DMS53 treated with DMSO at 0.1 percent for 48 hours (cell line): ENCODE measurements around the gene RBM42.
A peak's percentile ranks its signal among the peaks of the same experiment; 100 is the strongest.
"Not testable (repeated sequence)": the region's sequence is repeated elsewhere in the genome, so short reads cannot be mapped to it uniquely, and the experiment has no call there.

Experiments
- DNase-seq: peaks from one replicate; lab custom pipeline; 2025; ENCODE audit not compliant: unreplicated experiment; lab: John Stamatoyannopoulos, UW

RBM42 gene

GRCh38 chr19:35628565-35629331 is at the start of gene RBM42:
RBM42 (plus strand) TSS chr19:35629036; CDS start chr19:35629154, 118 bp downstream.
- DNase-seq: peak; percentile 97

- no peak for DNase-seq
Observed at GRCh38 chr19:35582760-35583159, 46.1 kb upstream of the RBM42 start.

GRCh38 chr19:35585848-35586247 is 43.0 kb upstream of the RBM42 start, which contains the start of gene PMIS2:
PMIS2 (plus strand) TSS chr19:35586173; CDS start chr19:35586260, 87 bp downstream.
- no peak for DNase-seq

GRCh38 chr19:35587321-35587720 is 41.5 kb upstream of the RBM42 start:
- no peak for DNase-seq

GRCh38 chr19:35590875-35591274 is 38.0 kb upstream of the RBM42 start:
- no peak for DNase-seq

- DNase-seq: peak; percentile 44
Observed at GRCh38 chr19:35592226-35592625, 36.6 kb upstream of the RBM42 start.

GRCh38 chr19:35595026-35595425 is 33.8 kb upstream of the RBM42 start:
- not testable (repeated sequence) for DNase-seq

- DNase-seq: no peak
Observed at GRCh38 chr19:35595928-35596327, 32.9 kb upstream of the RBM42 start.

GRCh38 chr19:35596366-35596999 is 32.4 kb upstream of the RBM42 start:
- DNase-seq: no peak

GRCh38 chr19:35601971-35602370 is 26.9 kb upstream of the RBM42 start:
- no peak for DNase-seq

GRCh38 chr19:35604436-35604835 is 24.4 kb upstream of the RBM42 start:
- DNase-seq: not testable (repeated sequence)

GRCh38 chr19:35607170-35607569 is 21.7 kb upstream of the RBM42 start:
- not testable (repeated sequence) for DNase-seq

- DNase-seq: no peak
Observed at GRCh38 chr19:35607661-35608060, 21.2 kb upstream of the RBM42 start.

GRCh38 chr19:35608251-35608650 is 20.6 kb upstream of the RBM42 start:
- DNase-seq: no peak

- DNase-seq: no peak
Observed at GRCh38 chr19:35609851-35610353, 18.9 kb upstream of the RBM42 start.

GRCh38 chr19:35612224-35612558 is 16.6 kb upstream of the RBM42 start:
- no peak for DNase-seq

GRCh38 chr19:35612559-35613321 is 16.1 kb upstream of the RBM42 start, which contains the start of gene HAUS5:
HAUS5 (plus strand) TSS chr19:35612735; CDS start chr19:35612795, 60 bp downstream.
- DNase-seq: peak; percentile 89

GRCh38 chr19:35613574-35613973 is 15.3 kb upstream of the RBM42 start:
- DNase-seq: no peak

- no peak for DNase-seq
Observed at GRCh38 chr19:35615036-35615435, 13.8 kb upstream of the RBM42 start.

- no peak for DNase-seq
Observed at GRCh38 chr19:35618857-35619256, 10.0 kb upstream of the RBM42 start.

- DNase-seq: no peak
Observed at GRCh38 chr19:35619290-35619923, 9.4 kb upstream of the RBM42 start.
